Fibroblast of skin of back (primary cell): Measurements from ENCODE around the gene DOK5.
A peak's percentile ranks its signal among the peaks of the same experiment; 100 is the strongest.
"Not testable (repeated sequence)": the region's sequence is repeated elsewhere in the genome, so short reads cannot be mapped to it uniquely, and the experiment has no call there.

Experiments
- DNase-seq: peaks from one replicate; pipeline ENCODE4 v3.0.0-alpha.2; 2013

Gene DOK5

DNA sequence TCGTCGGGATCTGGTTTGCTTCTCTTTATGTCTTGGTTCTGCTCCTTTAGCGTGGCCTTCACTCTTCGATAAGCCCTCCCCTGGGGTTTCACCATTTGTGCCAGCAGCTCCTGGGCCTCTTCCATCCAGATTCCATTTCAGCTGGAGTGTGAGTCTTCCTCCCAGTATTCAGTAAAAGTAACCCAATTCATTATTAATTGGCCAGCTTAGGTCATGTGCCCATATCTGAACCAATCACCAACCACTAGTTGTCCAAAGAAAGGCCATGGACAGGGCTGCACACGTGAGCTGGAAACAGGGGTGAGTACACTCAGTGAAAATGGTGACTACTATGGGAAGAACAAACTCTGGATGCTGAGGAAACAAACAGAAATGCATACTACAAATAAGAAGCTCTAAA lies 2.8 kb upstream of the DOK5 start:
- no peak for DNase-seq

GRCh38 chr20:54473340-54473739 lies 2.1 kb upstream of the DOK5 start:
- no peak for DNase-seq

- DNase-seq: no peak
These were observed 1.3 kb upstream of the DOK5 start for GRCh38 chr20:54474046-54474445.

GRCh38 chr20:54474866-54475265 lies 527 bp upstream of the DOK5 start:
- DNase-seq: no peak

GRCh38 chr20:54476169-54477009 lies 996 bp downstream of the DOK5 start:
- peak; percentile 11 for DNase-seq

GRCh38 chr20:54477191-54477955 lies 2.0 kb downstream of the DOK5 start:
- peak; percentile 91 for DNase-seq

- DNase-seq: peak; percentile 41
These were observed 3.9 kb downstream of the DOK5 start for GRCh38 chr20:54479138-54479906.

DNA sequence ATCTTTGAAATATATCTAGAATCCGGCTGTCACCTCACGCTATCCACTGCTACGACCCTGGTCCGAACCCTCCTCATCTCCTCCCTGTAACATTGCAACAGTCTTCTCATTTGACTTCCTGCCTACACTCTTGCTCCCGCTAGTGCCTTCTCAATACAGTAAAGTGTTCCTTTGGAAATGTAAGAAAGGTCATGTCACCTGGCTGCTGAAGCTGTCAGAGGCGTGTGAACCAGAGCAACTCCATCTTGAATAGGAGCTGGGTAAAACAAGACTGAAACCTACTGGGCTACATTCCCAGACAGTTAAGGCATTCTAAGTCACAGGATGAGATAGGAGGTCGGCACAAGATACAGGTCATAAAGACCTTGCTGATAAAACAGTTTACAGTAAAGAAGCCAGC lies 4.5 kb downstream of the DOK5 start:
- not testable (repeated sequence) for DNase-seq

- no peak for DNase-seq
These were observed 6.0 kb downstream of the DOK5 start for GRCh38 chr20:54481442-54481841.

GRCh38 chr20:54485631-54486030 lies 10.2 kb downstream of the DOK5 start:
- DNase-seq: peak; percentile 45

DNA sequence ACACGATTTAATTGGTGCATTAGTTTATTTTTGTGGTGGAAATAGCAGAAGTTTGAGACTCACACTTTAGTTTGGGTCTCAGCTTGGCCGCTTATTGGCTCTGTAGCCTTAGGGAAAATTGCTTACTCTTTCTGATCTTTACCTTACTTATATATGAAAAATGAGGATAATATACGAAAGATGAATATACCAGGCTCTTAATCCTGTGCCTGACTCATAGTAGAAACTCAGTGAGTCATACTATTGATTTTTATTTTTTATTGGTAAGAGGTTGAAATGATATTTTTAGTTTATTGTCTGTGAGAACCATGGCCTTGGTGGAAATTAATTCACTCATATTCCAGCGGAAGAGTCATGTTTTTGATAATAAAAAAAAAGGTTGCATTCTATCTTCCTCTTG lies 11.2 kb downstream of the DOK5 start:
- DNase-seq: peak; percentile 33

GRCh38 chr20:54488442-54488841 lies 13.0 kb downstream of the DOK5 start:
- DNase-seq: no peak

- no peak for DNase-seq
These were observed 16.1 kb downstream of the DOK5 start for GRCh38 chr20:54491506-54491905.

- peak; percentile 14 for DNase-seq
These were observed 19.1 kb downstream of the DOK5 start for GRCh38 chr20:54494303-54495006.

DNA sequence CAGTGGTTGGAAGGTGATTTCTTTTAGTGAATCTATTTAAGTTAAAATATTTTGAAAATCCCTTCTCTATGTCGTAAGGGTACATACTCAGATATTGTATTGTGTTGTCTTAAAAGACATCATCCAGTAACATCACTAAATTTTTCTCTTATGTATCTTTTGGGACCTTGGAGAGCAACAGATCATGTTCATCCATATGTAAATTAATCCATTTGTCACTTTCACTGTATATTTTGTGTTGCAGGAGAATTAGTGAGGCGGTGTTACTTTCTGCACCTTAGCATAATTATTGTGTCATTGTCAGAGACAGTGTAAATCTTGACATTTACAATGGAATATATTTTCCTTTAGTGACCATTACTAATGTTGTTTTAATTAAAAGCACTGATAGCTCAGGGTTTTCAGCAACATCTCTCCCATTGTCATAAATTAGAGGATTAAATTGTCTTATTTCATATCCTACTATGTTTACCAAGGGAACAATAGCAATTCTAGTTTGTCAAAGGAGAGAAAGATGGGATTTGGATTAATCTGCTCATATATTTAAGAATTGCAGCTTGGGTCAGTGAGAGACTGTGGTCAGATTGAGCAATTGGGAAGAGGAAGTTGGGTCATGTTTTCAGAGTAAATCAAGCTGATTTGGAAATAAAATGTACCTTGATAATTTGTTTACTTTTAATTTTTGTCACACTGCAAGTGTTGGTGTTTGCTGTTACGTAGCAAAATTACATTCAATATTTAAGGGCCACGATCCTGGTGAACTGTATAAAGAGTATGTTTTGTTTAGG lies 22.7 kb downstream of the DOK5 start:
- no peak for DNase-seq

- no peak for DNase-seq
These were observed 23.7 kb downstream of the DOK5 start for GRCh38 chr20:54499111-54499510.

DNA sequence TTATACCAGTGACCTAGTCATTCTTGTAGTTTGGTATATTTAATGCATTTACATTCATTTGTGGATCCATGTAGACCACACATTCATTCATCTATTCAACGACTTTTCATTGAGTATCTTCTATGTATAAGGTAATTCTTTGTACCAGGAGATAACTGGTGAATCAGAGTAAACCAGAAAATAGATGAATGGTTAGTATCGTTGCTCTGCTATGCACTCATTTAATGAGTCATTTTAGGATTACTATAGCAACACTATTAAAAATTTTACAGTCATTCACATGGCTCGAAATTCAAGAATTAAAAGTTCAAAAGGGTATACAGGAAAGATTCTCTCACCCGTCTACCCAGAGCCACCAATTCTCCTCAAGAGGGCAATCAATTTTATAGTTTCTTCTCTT lies 26.8 kb downstream of the DOK5 start:
- DNase-seq: peak; percentile 59

- no peak for DNase-seq
These were observed 31.2 kb downstream of the DOK5 start for GRCh38 chr20:54506643-54507042.

- DNase-seq: no peak
These were observed 35.2 kb downstream of the DOK5 start for GRCh38 chr20:54510541-54511129.

GRCh38 chr20:54512694-54513093 lies 37.3 kb downstream of the DOK5 start:
- DNase-seq: no peak

- DNase-seq: no peak
These were observed 38.7 kb downstream of the DOK5 start for GRCh38 chr20:54514028-54514607.
